ENCODE data around the gene LPIN2.

- TF ChIP-seq CTCF (IDR thresholded peaks at IDR 0.05 in 4 of 5, conservative IDR thresholded peaks at IDR 0.05 in 1 of 5) (no peak), POLR2A (IDR thresholded peaks at IDR 0.05) (no peak)
These were observed 22.7 kb upstream of the LPIN2 start for GRCh38 chr18:3035635-3036034.

All from gastrocnemius medialis (tissue), 4 donors.